DMS153 (cell line): Measurements from ENCODE around the gene PPP1R9A.
A peak's percentile ranks its signal among the peaks of the same experiment; 100 is the strongest.

ENCODE experiments used
- DNase-seq: peaks from one replicate; lab custom pipeline; 2025; lab: John Stamatoyannopoulos, UW

The PPP1R9A gene

DNA sequence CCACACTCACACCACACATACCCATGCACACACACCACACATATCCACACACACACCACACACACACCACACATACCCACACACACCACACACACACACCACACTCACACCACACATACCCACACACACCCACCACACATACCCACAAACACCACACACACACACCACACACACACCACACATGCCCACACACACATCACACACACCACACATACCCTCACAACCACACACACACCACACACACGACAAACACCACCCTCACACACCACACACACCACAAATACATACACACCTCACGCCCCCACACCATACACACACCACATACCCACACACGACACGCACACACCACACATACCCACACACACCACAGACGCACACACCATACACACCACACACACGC, 297.2 kb downstream of the PPP1R9A start:
- DNase-seq: no peak

DNA sequence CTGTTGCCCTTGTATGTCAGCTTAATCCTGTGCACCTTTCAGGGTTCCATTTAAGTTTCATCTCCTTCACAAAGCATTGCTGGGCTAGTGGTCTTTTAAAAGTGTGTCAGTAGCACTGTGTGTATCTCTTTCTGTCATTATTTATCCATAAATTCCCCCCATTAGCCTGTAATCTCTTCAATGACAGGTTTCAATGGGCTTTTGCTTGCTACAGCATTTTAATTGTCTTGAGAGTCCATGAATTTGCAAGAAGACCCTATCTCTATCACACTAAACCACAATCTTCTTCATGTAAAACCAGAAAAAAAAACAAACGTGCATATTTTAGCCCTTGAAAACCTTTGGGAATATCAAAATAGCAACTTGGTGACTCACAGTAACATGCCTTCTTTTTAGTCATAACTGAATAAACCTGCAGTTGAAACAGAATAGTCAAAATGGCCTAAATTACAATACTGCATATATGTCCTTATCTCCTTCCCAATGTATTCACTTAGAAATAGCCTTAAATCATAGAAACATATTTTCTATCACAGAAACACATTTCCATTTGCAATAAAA, 298.4 kb downstream of the PPP1R9A start:
- no peak for DNase-seq

GRCh38 chr7:95209276-95209675, 301.9 kb downstream of the PPP1R9A start:
- DNase-seq: no peak

DNA sequence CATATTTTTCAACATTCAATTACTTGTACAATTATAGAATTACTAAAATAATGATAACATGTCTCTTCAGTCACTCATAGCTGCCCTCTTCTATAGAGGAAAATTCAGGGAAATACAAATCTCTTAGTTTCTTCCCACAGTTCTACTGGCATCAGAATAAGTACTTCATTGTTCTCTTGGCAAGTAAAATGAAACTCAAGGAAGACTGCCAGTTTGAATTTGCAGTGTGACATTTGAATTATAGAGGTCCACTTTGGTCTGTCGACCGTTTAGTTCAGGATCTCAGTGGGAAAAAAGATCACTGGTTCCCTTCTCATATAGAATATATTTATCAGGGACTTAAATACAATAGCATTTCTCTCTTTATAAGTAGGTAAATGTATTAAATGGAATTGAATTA, 302.4 kb downstream of the PPP1R9A start:
- DNase-seq: no peak

GRCh38 chr7:95213148-95213547, 305.8 kb downstream of the PPP1R9A start:
- no peak for DNase-seq

- DNase-seq: no peak
Measured at GRCh38 chr7:95213809-95214492, 306.6 kb downstream of the PPP1R9A start.

GRCh38 chr7:95219721-95220120, 312.3 kb downstream of the PPP1R9A start:
- DNase-seq: no peak

GRCh38 chr7:95220328-95220727, 312.9 kb downstream of the PPP1R9A start:
- DNase-seq: no peak

DNA sequence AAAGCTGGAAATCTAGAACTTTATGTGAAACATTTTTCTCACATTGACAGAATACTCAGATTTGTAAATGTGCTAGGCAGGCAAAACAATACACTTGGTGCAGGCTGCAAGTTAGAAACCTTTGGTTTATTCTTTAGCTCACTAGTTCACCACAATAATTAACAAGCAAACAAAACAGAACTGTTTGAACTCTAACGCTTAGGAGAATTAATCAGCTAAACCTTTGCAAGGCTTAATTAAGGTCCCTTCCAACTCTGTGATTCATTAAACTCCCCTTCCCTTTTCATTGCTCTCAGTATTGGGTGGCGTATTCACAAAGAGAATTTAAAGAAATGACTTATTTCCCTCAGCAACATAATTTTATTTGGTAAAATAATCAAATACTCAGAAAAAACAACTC, 317.9 kb downstream of the PPP1R9A start:
- DNase-seq: no peak

- no peak for DNase-seq
Measured at GRCh38 chr7:95229301-95229700, 321.9 kb downstream of the PPP1R9A start.

DNA sequence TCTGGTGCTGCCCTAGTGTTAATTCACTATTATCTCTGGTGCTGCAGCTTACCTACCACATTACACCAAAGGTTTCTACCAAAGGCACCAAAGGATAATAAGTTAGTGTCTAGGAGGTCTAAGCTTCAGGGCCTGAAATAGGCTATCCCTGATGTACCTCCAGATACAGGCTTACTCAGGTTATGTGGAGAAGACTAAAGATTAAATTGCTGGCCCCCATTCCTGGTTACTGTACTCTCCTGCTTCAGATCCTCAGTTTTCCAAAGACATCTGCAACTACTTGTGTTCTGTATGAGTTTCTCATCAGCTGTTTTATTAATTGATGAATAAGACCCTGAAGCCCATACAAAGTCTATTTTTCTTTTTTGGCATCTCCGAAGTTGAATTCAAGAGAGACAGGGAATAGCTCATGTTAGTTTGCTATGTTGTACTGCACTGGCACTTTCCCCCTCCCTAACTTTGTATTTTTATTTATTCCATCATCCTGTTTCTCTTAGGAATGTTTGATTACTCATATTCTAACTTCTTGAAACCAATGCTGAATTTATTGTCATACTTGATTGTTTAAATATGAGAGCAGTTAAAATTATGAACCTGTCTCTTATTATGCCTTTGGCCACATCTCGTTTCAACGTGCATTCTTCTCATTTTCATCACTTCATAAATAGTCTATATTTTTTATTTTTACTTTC, 331.0 kb downstream of the PPP1R9A start:
- no peak for DNase-seq

GRCh38 chr7:95240921-95241320, 333.5 kb downstream of the PPP1R9A start:
- no peak for DNase-seq

GRCh38 chr7:95242266-95242665, 334.9 kb downstream of the PPP1R9A start:
- no peak for DNase-seq

GRCh38 chr7:95244616-95245015, 337.2 kb downstream of the PPP1R9A start:
- DNase-seq: no peak

- DNase-seq: no peak
Measured at GRCh38 chr7:95245828-95246500, 338.6 kb downstream of the PPP1R9A start.

GRCh38 chr7:95246831-95247370, 339.5 kb downstream of the PPP1R9A start:
- DNase-seq: peak; percentile 86

DNA sequence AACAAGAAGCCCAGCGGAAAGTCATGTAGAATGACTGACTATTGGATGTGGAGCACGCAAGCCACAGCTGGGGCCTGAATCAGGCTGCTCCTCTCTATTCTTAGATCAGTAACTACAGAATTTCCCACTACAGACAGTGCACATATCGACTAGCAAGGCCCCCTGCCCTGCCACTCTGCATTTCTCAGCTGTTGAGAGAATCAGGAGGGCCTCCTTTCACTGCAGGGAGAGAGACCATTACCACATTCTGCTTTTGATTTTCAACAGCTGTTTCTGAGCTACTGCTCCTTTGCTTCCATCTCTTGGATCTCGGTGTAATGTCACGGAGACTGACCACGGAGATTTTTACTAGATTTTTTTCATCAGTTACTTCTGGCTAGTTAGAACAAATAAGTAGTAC, 343.2 kb downstream of the PPP1R9A start:
- DNase-seq: no peak

DNA sequence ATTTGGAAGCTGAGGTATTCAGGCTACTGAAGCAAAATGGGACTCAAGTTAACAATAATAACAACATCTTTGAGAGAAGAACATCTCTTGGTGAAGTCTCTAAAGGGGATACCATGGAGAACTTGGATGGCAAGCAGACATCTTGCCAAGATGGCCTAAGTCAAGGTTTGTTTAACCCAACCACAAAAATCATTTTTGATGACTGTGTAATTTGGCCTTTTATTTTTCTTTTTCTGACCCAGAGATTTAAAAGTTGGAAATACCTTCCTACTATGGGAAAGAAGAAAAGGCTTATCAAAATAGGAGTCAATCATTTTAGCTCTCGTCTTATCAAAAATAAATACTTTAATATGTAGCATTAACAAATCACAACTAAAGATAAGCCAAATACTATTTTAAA, 344.6 kb downstream of the PPP1R9A start:
- no peak for DNase-seq

DNA sequence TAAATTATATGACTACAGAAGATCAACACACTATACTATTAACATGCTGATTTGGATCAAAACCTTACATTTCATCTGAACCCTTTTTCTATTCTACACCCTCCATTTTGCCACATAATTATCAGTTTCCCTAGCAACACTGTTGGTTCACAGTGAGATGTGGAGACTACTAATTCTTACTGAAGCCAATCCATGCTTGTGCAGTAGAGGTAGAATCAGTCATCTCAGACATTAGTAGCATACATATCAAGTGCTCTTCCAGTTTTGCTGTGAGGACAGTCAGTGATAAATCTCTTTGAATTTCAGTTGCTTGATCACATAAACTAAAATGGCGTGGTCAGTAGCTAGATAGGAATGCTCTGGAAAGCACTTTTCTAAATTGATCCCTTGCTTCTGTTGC, 346.6 kb downstream of the PPP1R9A start:
- no peak for DNase-seq

- DNase-seq: no peak
Measured at GRCh38 chr7:95255691-95256090, 348.3 kb downstream of the PPP1R9A start.

GRCh38 chr7:95261895-95262415, 354.6 kb downstream of the PPP1R9A start:
- DNase-seq: no peak

GRCh38 chr7:95262875-95263274, 355.5 kb downstream of the PPP1R9A start:
- DNase-seq: no peak
